Hematopoietic multipotent progenitor cell (in vitro differentiated cells): ENCODE data around the gene ZNF132. TPM values are rescaled to one million over a fixed set of nuclear protein-coding genes. Genes with fewer than 3 reads are reported as not detected.
"Not testable (repeated sequence)": the region's sequence is repeated elsewhere in the genome, so short reads cannot be mapped to it uniquely, and the experiment has no call there.

Experiments used
- DNase-seq, 3 donors: peaks; one replicate each; pipeline ENCODE4 v3.0.0-alpha.2; 2011 to 2015; ENCODE audit warnings: low read depth in 2 of 3, low spot score in 2 of 3
- total RNA-seq: library from RNA; depleted of rRNA; stranded (reverse); fragments of >200 nt; gene quantifications from one replicate; pipeline ENCODE4 v1.2.3, GENCODE V29; 2012

The ZNF132 gene
- total RNA-seq, 1 donor: 5.9 TPM

GRCh38 chr19:58408152-58409009 lies 31.6 kb downstream of the ZNF132 start, which contains the start of gene ZNF584:
ZNF584 (plus strand) TSS chr19:58408649; CDS start chr19:58409148, 499 bp downstream.
- DNase-seq: peak; percentile 77 to 95 (median 95)

DNA sequence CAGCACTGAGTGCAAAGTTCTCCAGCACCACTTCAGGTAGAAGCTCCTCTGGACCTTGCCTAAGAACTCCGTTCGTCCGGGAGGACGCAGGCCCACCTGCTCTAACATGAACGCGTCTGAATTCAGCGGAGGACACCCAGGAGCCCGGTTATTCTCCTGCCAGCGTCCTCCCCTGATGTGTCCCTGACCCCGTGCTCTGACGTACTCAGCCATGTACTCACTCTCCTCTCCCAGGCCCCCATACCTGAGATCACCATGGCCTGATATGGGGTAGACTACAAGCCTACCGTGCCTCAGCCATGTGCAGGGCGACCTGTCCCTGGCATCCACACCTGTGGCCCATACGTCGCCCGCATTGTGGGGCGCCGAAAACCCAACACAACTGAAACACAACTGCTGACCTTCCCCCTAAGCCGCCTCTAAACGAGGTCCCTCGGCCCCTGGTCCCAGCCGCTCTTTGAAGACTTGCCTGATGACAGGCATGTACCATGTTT lies 32.2 kb downstream of the ZNF132 start:
- DNase-seq: no peak

GRCh38 chr19:58406818-58407657 lies 32.9 kb downstream of the ZNF132 start:
- DNase-seq: peak in 1 of 3 donors; percentile 37

DNA sequence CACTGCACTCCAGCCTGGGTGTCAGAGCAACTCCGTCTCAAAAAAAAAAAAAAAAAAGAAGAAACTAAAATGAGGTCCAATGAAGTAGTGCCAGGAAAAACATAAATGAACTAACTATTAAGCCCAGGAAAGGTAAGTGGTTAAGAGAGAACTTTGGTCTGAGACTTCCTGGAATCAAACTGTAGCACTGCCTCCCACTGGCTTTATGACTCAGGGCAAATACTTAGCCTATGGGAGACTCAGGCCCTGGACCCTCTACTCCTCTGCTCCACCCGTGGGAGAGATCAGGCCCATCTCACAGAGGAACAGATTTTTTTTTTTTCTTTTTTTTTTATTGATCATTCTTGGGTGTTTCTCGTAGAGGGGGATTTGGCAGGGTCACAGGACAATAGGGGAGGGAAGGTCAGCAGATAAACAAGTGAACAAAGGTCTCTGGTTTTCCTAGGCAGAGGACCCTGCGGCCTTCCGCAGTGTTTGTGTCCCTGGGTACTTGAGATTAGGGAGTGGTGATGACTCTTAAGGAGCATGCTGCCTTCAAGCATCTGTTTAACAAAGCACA lies 36.0 kb downstream of the ZNF132 start:
- not testable (repeated sequence) for DNase-seq

GRCh38 chr19:58401840-58402421 lies 38.0 kb downstream of the ZNF132 start:
- DNase-seq: no peak

GRCh38 chr19:58400916-58401839 lies 38.8 kb downstream of the ZNF132 start:
- DNase-seq: peak; percentile 99 to 100 (median 99)

DNA sequence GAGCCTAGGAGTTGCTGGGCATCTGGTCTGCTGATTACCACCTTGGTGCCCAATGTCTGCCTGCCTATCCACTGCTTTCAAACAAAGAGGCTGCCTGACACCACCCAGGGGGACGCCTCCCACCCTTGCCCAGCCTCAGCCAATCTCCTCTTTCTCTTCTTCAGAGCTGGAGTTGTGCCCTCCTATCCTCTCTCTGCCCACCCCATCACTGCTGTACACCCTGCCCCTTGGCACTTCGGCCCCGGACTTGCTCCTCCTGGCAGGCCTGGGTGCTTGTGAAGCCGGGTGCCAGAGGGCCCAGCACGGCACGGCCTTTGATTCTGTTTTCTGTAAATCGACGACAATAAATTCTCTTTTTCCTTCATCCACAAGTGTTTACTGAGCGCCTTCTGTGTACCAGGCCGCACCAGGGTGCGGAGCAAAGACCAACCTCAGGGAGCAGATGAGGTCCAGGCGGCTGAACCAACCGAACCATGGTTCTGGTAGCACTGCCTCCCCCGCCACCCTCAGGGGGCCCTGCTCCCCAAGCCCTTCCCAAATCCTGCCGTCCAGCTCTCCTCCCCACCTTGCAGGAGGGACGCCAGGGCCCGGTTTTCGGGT lies 39.5 kb downstream of the ZNF132 start:
- DNase-seq: no peak

DNA sequence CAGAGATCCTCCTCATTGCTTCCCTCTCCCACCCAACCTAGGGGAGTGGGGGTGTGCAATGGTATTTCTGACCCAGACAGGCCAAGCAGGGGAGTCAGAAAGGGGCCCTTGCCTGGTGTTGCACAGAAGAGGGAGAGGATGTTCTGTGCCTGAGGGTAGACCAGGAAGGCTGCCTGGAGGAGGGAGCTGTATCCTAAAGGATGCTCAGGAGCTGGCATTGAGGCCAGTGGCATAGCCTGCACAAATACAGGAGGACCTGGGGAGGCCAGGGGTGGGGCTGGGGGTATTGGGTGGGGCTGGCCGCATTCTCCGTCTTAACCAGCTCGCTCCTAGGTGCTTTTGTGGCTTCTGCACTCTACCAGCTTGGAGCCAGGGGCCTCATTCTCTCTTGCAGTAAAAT lies 40.0 kb downstream of the ZNF132 start:
- no peak for DNase-seq

DNA sequence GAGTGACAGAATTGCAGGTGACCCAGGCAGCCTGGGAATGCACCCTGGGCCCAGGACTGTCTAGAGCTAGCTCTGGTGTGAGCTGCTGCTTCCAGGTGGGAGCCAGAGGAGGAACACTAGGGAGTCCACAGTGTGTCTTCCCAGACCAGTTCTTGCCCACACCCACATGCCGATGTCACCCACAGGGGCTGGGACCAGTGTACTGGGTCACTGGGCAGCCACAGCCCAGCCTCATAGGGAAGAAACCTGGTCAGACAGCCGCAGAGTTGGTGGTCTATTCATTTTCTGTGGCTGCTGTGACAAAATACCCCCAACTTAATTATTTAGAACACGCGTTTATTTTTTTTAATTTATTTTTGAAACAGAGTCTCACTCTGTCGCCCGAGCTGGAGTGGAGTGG lies 41.4 kb downstream of the ZNF132 start:
- no peak for DNase-seq

DNA sequence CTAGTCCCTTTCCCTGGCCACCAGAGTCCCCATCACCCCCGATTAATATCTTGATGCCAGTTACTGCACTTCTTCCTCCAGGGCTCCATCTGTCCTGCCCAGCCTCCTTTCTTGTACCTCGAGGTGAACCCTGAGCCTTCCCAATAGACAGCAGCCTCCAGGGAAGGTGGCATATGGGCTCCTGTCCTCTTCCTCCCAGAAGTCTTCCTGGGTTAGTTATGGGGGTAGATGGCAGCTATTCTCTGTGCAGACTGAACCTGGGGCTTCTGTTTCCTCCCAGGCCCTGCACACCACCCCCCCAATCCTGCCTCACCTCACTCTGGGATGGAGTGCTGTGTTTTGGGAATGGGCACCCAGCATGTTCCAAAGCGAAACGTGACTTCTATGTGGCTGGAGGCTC lies 41.9 kb downstream of the ZNF132 start:
- DNase-seq: no peak

- DNase-seq: no peak
Measured at GRCh38 chr19:58397533-58398037, 42.4 kb downstream of the ZNF132 start.

DNA sequence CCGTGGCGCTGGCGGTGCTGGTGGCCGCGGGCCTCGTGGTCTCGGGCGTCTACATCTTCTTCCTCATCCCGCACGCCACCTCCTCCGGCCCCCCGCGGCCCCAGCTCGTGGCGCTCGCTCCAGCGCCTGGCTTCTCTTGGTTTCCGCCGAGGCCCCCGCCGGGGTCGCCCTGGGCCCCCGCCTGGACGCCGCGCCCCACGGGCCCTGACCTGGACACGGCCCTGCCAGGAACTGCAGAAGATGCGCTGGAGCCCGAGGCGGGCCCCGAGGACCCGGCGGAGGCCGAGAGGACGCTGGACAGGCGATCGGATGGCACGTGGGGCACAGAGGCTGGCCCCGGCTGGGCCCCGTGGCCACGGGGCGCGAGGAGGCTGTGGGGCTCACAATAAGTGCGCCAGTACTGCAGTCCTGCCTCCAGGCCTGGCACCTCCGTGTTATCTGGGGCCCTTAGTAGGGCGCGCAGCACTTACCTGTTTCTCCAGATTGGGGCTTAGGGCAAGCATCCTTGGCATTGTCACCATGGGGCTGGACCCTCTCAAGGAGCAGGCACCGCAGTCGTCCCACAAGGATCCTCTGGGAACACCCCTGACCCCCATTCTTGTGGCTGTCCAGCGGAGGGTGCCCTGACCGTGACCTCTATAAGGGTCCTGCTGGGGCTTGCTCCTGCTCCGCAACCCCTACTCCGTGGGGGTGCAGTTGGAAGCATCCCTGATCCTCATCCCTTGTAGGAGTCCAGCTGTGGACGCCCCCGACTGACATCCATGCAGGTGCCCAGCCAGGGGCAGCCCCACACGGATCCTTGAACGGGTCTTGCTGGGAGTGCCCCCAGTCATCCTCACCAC lies 43.0 kb downstream of the ZNF132 start:
- no peak for DNase-seq

- no peak for DNase-seq
Measured at GRCh38 chr19:58395979-58396627, 43.9 kb downstream of the ZNF132 start.

DNA sequence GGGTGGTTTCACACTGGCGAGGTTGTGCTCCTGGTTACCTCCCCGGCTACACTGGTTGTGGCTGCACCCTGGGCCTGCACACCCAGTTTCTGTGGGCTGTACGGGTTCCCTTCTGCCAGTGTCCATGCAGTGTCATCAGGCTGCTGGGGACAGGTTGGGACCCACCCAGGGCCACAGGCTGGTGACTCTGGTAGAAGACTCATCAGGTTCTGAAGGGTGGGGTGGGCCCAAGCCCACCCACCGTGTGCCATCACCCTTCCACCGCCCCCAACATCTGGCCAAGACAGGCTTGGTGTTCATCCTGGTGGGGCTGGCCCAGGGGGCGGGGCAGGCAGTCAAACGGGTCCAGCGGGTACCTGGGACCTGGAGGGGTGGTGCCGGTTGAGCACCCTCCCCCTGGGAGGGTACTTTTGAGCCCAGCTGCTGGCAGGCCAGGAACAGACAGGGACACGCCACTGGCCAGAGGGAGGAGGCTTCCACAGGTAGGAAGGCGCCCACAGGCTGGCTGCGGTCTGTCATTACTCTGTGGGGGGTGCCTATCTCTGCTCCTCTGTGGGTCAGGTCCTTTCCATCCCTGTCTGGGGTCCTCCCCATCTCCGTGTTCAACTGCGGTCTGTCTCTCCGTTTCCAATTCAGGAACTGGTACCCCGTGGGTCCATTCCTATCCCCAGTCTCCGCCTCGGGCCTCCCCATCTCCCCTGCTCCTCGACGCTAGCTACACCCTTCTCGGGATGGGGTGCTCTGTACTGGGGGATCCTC lies 44.6 kb downstream of the ZNF132 start, which contains the start of gene RNF225:
TSS of gene RNF225 (plus strand) at position 437 of the 759 bp plus-strand sequence. CDS start 434 bp downstream, outside the sequence.
- DNase-seq: no peak

GRCh38 chr19:58394821-58395219 lies 45.1 kb downstream of the ZNF132 start:
- no peak for DNase-seq

DNA sequence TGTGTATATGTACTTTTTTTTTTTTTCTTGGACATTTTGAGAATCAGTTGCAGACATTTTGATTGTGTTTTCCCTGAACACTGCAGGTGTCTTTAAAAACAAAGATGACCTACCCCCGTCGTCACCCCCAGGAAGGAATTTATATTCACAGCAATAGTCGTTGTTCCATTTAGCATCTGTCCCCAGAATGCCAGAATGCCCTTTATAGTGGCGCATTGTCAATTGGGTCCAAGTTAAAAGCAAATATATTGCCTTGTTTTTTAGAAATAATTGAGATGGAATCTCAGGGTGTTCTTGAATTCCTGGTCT lies 46.3 kb downstream of the ZNF132 start:
- no peak for DNase-seq
